K562 (cell line): ENCODE results near the gene HARS2. TPM values are rescaled to one million over a fixed set of nuclear protein-coding genes. Genes with fewer than 3 reads are reported as not detected.

Experiments used
- CXXC5 ChIP-seq: fragments of 250-450 bp; sonication (Bioruptor Pico); IDR thresholded peaks from 2 replicates; pipeline ENCODE4 v1.8.0; 2022; ENCODE audit warnings: inconsistent platforms, mild to moderate bottlenecking, moderate library complexity
- DDX20 ChIP-seq: fragments of 450-650 bp; IDR thresholded peaks from 2 replicates; pipeline ENCODE4 v1.6.1; 2016; ENCODE audit warnings: missing genetic modification characterization, low read depth, mild to moderate bottlenecking, missing compliant biosample characterization, moderate library complexity
- ERF ChIP-seq: fragments of 450-650 bp; formaldehyde crosslinking; IDR thresholded peaks from 2 replicates; pipeline ENCODE4 v1.4.0; 2020; ENCODE audit warnings: mild to moderate bottlenecking, mixed read lengths
- FOXM1 ChIP-seq, 2 experiments: fragments of 450-650 bp in 1 of 2; sonication (generic) in 1 of 2; formaldehyde crosslinking in 1 of 2; IDR thresholded peaks; 2 replicates each; pipeline versions ENCODE4 v1.6.1 to v1.9.0; 2017 to 2022; ENCODE audit warnings: low read depth in 2 of 2, mild to moderate bottlenecking in 2 of 2, missing genetic modification reagents in 1 of 2, moderate library complexity in 1 of 2
- JUNB ChIP-seq: fragments of 450-650 bp; formaldehyde crosslinking; conservative IDR thresholded peaks from 2 replicates; pipeline ENCODE4 v1.4.0; 2020; ENCODE audit warnings: mild to moderate bottlenecking
- KHSRP ChIP-seq: fragments of 450-650 bp; IDR thresholded peaks from 2 replicates; pipeline ENCODE4 v1.6.1; 2017
- LEF1 ChIP-seq: fragments of 450-650 bp; IDR thresholded peaks from 2 replicates; pipeline ENCODE4 v1.6.1; 2016; ENCODE audit warnings: mild to moderate bottlenecking
- MAFG ChIP-seq: fragments of 450-650 bp; conservative IDR thresholded peaks from 2 replicates; pipeline ENCODE4 v1.6.1; 2016; ENCODE audit warnings: missing genetic modification characterization, missing compliant biosample characterization
- MAZ ChIP-seq, 2 experiments: fragments of 450-650 bp in 1 of 2; sonication (generic) in 1 of 2; formaldehyde crosslinking; IDR thresholded peaks in 1 of 2; conservative IDR thresholded peaks in 1 of 2; 2 replicates each; pipeline versions ENCODE4 v1.4.0 to v1.5.0; 2020; ENCODE audit warnings: mild to moderate bottlenecking in 1 of 2, missing genetic modification reagents in 1 of 2
- MED1 ChIP-seq: sonication (generic); formaldehyde crosslinking; IDR thresholded peaks from 2 replicates; pipeline ENCODE4 v1.8.1; 2023; ENCODE audit warnings: missing genetic modification reagents, borderline replicate concordance
- NCOA1 ChIP-seq: fragments of 450-650 bp; IDR thresholded peaks from 2 replicates; pipeline ENCODE4 v1.6.1; 2016; ENCODE audit warnings: low read depth
- NFIC ChIP-seq: fragments of 450-650 bp; IDR thresholded peaks from 2 replicates; pipeline ENCODE4 v1.6.1; 2017; ENCODE audit warnings: mild to moderate bottlenecking, inconsistent platforms
- NR3C1 ChIP-seq: sonication (generic); formaldehyde crosslinking; IDR thresholded peaks from 2 replicates; pipeline ENCODE4 v1.8.1; 2022; ENCODE audit warnings: missing genetic modification reagents
- POLR2G ChIP-seq: fragments of 200-400 bp; formaldehyde crosslinking; IDR thresholded peaks from 2 replicates; pipeline ENCODE4 v1.6.1; 2017; ENCODE audit warnings: low read depth, mild to moderate bottlenecking, antibody characterized with exemption, low read length, moderate library complexity
- POLR2H ChIP-seq: IDR thresholded peaks from 2 replicates; pipeline ENCODE4 v1.6.1; 2016; ENCODE audit warnings: missing genetic modification characterization, low read depth, mild to moderate bottlenecking, control low read depth, missing compliant biosample characterization, moderate library complexity
- RAD51 ChIP-seq: fragments of 450-650 bp; IDR thresholded peaks from 2 replicates; pipeline ENCODE4 v1.7.1; 2016; ENCODE audit warnings: low read depth, mild to moderate bottlenecking, borderline replicate concordance
- TRIM28 ChIP-seq: fragments of 450-650 bp; IDR thresholded peaks from 2 replicates; pipeline ENCODE4 v1.6.1; 2017
- ZFP30 ChIP-seq: fragments of 250-450 bp; sonication (Bioruptor Pico); IDR thresholded peaks from 2 replicates; pipeline ENCODE4 v1.8.0; 2022; ENCODE audit warnings: moderate library complexity, mild to moderate bottlenecking, inconsistent platforms, borderline replicate concordance
- ZNF140 ChIP-seq: fragments of 250-450 bp; sonication (Bioruptor Pico); IDR thresholded peaks from 2 replicates; pipeline ENCODE4 v1.8.0; 2021; ENCODE audit warnings: moderate library complexity, mild to moderate bottlenecking, inconsistent platforms
- ZNF24 ChIP-seq: fragments of 450-650 bp; IDR thresholded peaks from 2 replicates; pipeline ENCODE4 v1.6.1; 2016
- polyA plus RNA-seq, 8 experiments: library from polyadenylated mRNA; depleted of rRNA in 4 of 8; stranded (reverse) in 5 of 8; unstranded in 3 of 8; fragments of >200 nt; fragmentation: Nextera tagmentation in 2 of 8; fragmentation: Illumina TruSeq in 1 of 8; extraction: Ambion mirVana in 2 of 8; extraction: Trizol in 1 of 8; gene quantifications; 2 replicates each; pipeline versions ENCODE4 v1.2.1 to v1.2.3, GENCODE V29; 2011 to 2014; ENCODE audit warnings: inconsistent platforms in 1 of 8, missing spikeins in 1 of 8
- total RNA-seq, 7 experiments: library from RNA; depleted of rRNA in 6 of 7; stranded (reverse); fragments of >200 nt in 6 of 7; fragmentation: Illumina TruSeq in 2 of 7; extraction: Trizol in 2 of 7; gene quantifications; 2 replicates each; pipeline versions ENCODE4 v1.2.1 to v1.2.3, GENCODE V29; 2011 to 2021; ENCODE audit warnings: low replicate concordance in 1 of 7
- TF ChIP-seq, protein P1 (sequence below): IDR thresholded peaks from 2 replicates; pipeline ENCODE4 v1.6.1; 2014; ENCODE audit warnings: antibody characterized with exemption
- TF ChIP-seq, protein P2 (sequence below): sonication (generic); formaldehyde crosslinking; IDR thresholded peaks from 2 replicates; pipeline ENCODE4 v1.8.0; 2022; ENCODE audit warnings: mild to moderate bottlenecking, missing genetic modification reagents, borderline replicate concordance
- TF ChIP-seq, protein P3 (sequence below): fragments of 450-650 bp; formaldehyde crosslinking; IDR thresholded peaks from 2 replicates; pipeline ENCODE4 v1.4.0; 2020; ENCODE audit warnings: mild to moderate bottlenecking, moderate library complexity

HARS2 gene
- total and polyA plus RNA-seq, 9 of the 15 experiments (the other 6 are each of a cell fraction or from before 2014, with no cell fraction given): 8.5 to 41.6 (median 27.1) TPM

DNA sequence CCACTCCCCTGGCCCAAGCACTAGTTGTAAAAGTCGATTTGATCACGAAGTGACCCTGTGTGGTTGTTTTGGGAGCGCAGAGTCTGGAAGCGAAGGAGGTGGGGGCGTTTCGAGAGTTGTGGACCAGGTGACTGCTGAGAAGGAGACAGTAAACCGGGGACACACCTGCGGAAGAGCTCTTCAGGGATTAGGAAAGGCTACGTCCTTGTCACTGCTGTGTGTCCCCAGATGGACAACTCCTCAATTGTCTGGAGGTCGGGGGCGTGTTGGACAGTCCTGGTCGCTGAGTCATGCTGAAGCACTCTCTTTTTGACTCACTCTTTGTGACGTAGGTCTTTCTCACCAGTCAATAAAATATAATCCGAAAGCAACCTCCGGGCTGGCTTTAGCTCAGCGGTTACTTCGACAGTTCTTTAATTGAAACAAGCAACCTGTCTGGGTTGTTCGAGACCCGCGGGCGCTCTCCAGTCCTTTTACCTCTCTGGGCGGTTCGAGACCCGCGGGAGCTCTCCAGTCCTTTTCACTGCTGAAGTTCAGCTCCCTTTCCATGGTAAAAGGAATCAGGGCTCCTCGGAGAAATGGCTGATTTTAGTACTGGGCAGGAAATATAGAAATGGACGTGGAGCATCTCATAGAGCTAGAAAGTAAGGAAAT lies 19.8 kb downstream of the HARS2 start (continued):
- TF ChIP-seq, protein P1, sequence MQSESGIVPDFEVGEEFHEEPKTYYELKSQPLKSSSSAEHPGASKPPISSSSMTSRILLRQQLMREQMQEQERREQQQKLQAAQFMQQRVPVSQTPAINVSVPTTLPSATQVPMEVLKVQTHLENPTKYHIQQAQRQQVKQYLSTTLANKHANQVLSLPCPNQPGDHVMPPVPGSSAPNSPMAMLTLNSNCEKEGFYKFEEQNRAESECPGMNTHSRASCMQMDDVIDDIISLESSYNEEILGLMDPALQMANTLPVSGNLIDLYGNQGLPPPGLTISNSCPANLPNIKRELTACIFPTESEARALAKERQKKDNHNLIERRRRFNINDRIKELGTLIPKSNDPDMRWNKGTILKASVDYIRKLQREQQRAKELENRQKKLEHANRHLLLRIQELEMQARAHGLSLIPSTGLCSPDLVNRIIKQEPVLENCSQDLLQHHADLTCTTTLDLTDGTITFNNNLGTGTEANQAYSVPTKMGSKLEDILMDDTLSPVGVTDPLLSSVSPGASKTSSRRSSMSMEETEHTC: no peak
- TF ChIP-seq, protein P2, sequence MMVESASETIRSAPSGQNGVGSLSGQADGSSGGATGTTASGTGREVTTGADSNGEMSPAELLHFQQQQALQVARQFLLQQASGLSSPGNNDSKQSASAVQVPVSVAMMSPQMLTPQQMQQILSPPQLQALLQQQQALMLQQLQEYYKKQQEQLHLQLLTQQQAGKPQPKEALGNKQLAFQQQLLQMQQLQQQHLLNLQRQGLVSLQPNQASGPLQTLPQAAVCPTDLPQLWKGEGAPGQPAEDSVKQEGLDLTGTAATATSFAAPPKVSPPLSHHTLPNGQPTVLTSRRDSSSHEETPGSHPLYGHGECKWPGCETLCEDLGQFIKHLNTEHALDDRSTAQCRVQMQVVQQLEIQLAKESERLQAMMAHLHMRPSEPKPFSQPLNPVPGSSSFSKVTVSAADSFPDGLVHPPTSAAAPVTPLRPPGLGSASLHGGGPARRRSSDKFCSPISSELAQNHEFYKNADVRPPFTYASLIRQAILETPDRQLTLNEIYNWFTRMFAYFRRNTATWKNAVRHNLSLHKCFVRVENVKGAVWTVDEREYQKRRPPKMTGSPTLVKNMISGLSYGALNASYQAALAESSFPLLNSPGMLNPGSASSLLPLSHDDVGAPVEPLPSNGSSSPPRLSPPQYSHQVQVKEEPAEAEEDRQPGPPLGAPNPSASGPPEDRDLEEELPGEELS (CRISPR knock-in tag): no peak
- TF ChIP-seq CXXC5 (CRISPR knock-in tag) (peak; percentile 69), FOXM1 (IDR thresholded peaks at IDR 0.05; ENCODE audit: low read depth) (peak; percentile 25; the same call in 1 of the 2 replicates), FOXM1 (CRISPR knock-in tag; IDR thresholded peaks at IDR 0.05; ENCODE audit: low read depth) (no peak), ZNF24 (0 out of 2 replicates have a peak, but pooled peaks have one; percentile 11), MAZ (CRISPR knock-in tag; conservative IDR thresholded peaks at IDR 0.05 in 1 of 2, IDR thresholded peaks at IDR 0.05 in 1 of 2) (peak; percentile 31 to 56; a peak in 1 of 4 replicates), TRIM28 (no peak), NR3C1 (CRISPR knock-in tag) (no peak), ERF (CRISPR knock-in tag) (no peak), NFIC (peak; percentile 79), POLR2H (tag) (peak; percentile 100), RAD51 (no peak), MED1 (CRISPR knock-in tag) (no peak), DDX20 (tag) (0 out of 2 replicates have a peak, but pooled peaks have one; percentile 8), POLR2G (peak; percentile 53; the same call in 1 of the 2 replicates), KHSRP (no peak), ZNF140 (CRISPR knock-in tag) (no peak), MAFG (tag) (peak; percentile 97), ZFP30 (CRISPR knock-in tag) (no peak), LEF1 (no peak; the same call in 1 of the 2 replicates), NCOA1 (0 out of 2 replicates have a peak, but pooled peaks have one; percentile 23), JUNB (peak; percentile 58; the same call in 1 of the 2 replicates)
- TF ChIP-seq, protein P3, sequence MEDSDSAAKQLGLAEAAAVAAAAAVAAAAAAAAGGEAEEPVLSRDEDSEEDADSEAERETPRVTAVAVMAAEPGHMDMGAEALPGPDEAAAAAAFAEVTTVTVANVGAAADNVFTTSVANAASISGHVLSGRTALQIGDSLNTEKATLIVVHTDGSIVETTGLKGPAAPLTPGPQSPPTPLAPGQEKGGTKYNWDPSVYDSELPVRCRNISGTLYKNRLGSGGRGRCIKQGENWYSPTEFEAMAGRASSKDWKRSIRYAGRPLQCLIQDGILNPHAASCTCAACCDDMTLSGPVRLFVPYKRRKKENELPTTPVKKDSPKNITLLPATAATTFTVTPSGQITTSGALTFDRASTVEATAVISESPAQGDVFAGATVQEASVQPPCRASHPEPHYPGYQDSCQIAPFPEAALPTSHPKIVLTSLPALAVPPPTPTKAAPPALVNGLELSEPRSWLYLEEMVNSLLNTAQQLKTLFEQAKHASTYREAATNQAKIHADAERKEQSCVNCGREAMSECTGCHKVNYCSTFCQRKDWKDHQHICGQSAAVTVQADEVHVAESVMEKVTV (CRISPR knock-in tag): no peak
